GM19372 (cell line): ENCODE measurements around the gene TMCC3.
A peak's percentile ranks its signal among the peaks of the same experiment; 100 is the strongest.

Experiments used
- ATAC-seq: cut with Tn5 transposase; IDR thresholded peaks from one replicate; pipeline ENCODE4 v1.9.1; 2021; ENCODE audit warnings: mild to moderate bottlenecking, low read depth, moderate library complexity; ENCODE audit not compliant: unreplicated experiment

Gene TMCC3

GRCh38 chr12:94637390-94638113, 12.8 kb downstream of the TMCC3 start:
- ATAC-seq = no peak

- ATAC-seq = no peak
Observed at GRCh38 chr12:94636462-94637085, 13.8 kb downstream of the TMCC3 start.

GRCh38 chr12:94634717-94635116, 15.6 kb downstream of the TMCC3 start:
- no peak for ATAC-seq

- no peak for ATAC-seq
Observed at GRCh38 chr12:94633401-94633800, 17.0 kb downstream of the TMCC3 start.

- no peak for ATAC-seq
Observed at GRCh38 chr12:94631058-94631457, 19.3 kb downstream of the TMCC3 start.

GRCh38 chr12:94628819-94629472, 21.4 kb downstream of the TMCC3 start:
- no peak for ATAC-seq

- no peak for ATAC-seq
Observed at GRCh38 chr12:94628369-94628768, 22.0 kb downstream of the TMCC3 start.

GRCh38 chr12:94625531-94625930, 24.8 kb downstream of the TMCC3 start:
- no peak for ATAC-seq

GRCh38 chr12:94623161-94623920, 27.0 kb downstream of the TMCC3 start:
- ATAC-seq = no peak

GRCh38 chr12:94622475-94622874, 27.9 kb downstream of the TMCC3 start:
- ATAC-seq = no peak

- peak; percentile 95 for ATAC-seq
Observed at GRCh38 chr12:94621662-94622359, 28.5 kb downstream of the TMCC3 start.

GRCh38 chr12:94620621-94621020, 29.7 kb downstream of the TMCC3 start:
- no peak for ATAC-seq

- ATAC-seq = no peak
Observed at GRCh38 chr12:94618995-94619695, 31.2 kb downstream of the TMCC3 start.

GRCh38 chr12:94617101-94617500, 33.3 kb downstream of the TMCC3 start:
- no peak for ATAC-seq

- no peak for ATAC-seq
Observed at GRCh38 chr12:94616203-94616729, 34.1 kb downstream of the TMCC3 start.

GRCh38 chr12:94615260-94616181, 34.8 kb downstream of the TMCC3 start:
- ATAC-seq = no peak

- ATAC-seq = no peak
Observed at GRCh38 chr12:94614288-94614721, 36.1 kb downstream of the TMCC3 start.

GRCh38 chr12:94609917-94610443, 40.4 kb downstream of the TMCC3 start:
- no peak for ATAC-seq
